Measurements from ENCODE around the gene SLC25A19.

GRCh38 chr17:75228847-75229246 lies 60.4 kb downstream of the SLC25A19 start:
- TF ChIP-seq CTCF (IDR thresholded peaks at IDR 0.05; ENCODE audit: insufficient read depth, low read depth, low read length): no peak
- no peak for TF ChIP-seq EZH2 (IDR thresholded peaks at IDR 0.05; ENCODE audit: insufficient read depth, low read length)
